Astrocyte (in vitro differentiated cells and primary cell): ENCODE results near the gene HNRNPCL4. TPM values are rescaled to one million over a fixed set of nuclear protein-coding genes. Genes with fewer than 3 reads are reported as not detected.

Experiments
- total RNA-seq: library from RNA; stranded (reverse); gene quantifications from 2 replicates; pipeline ENCODE4 v1.2.1, GENCODE V29; 2021

HNRNPCL4 gene
- total RNA-seq, 1 donor from 2014 or later: not detected

Other genes starting within 250 kb of the HNRNPCL4 start
- gene PRAMEF7, start 249.0 kb downstream of the HNRNPCL4 start, total RNA-seq: not detected in 2 replicates
- gene PRAMEF6, start 218.1 kb downstream of the HNRNPCL4 start, total RNA-seq: not detected in 2 replicates
- not detected in 2 replicates for gene PRAMEF27, start 109.1 kb downstream of the HNRNPCL4 start, total RNA-seq
- not detected in 2 replicates for gene HNRNPCL3, start 104.9 kb downstream of the HNRNPCL4 start, total RNA-seq
- 0.14 TPM in 1 of 2 replicates, not detected in the other for gene PRAMEF25, start 94.9 kb downstream of the HNRNPCL4 start, total RNA-seq
- not detected in 2 replicates for gene HNRNPCL2, start 48.8 kb downstream of the HNRNPCL4 start, total RNA-seq
- gene PRAMEF26, start 9.6 kb downstream of the HNRNPCL4 start, total RNA-seq: not detected in 2 replicates
- gene PRAMEF9, start 6.2 kb upstream of the HNRNPCL4 start, total RNA-seq: not detected in 2 replicates
- not detected in 2 replicates for gene PRAMEF13, start 35.8 kb upstream of the HNRNPCL4 start, total RNA-seq
- not detected in 2 replicates for gene PRAMEF18, start 60.5 kb upstream of the HNRNPCL4 start, total RNA-seq
- not detected in 2 replicates for gene PRAMEF5, start 88.6 kb upstream of the HNRNPCL4 start, total RNA-seq
- gene PRAMEF8, start 119.5 kb upstream of the HNRNPCL4 start, total RNA-seq: 0.20 TPM in 1 of 2 replicates, not detected in the other
- not detected in 2 replicates for gene PRAMEF33, start 137.9 kb upstream of the HNRNPCL4 start, total RNA-seq
- not detected in 2 replicates for gene PRAMEF15, start 149.9 kb upstream of the HNRNPCL4 start, total RNA-seq
- 0.20 TPM in 1 of 2 replicates, not detected in the other for gene PRAMEF14, start 181.5 kb upstream of the HNRNPCL4 start, total RNA-seq
- not detected in 2 replicates for gene PRAMEF19, start 206.3 kb upstream of the HNRNPCL4 start, total RNA-seq
- not detected in 2 replicates for gene PRAMEF17, start 224.0 kb upstream of the HNRNPCL4 start, total RNA-seq
- gene PRAMEF20, start 244.8 kb upstream of the HNRNPCL4 start, total RNA-seq: not detected in 2 replicates